Esophagus (tissue), 2 donors: ENCODE measurements around the gene MRPL36. TPM values are rescaled to one million over a fixed set of nuclear protein-coding genes. Genes with fewer than 3 reads are reported as not detected.

Source experiments
- H3K27ac ChIP-seq, 2 donors: one replicate each; pipeline ENCODE4 v1.5.1; 2013; ENCODE audit warnings: low read depth in 2 of 2, mild to moderate bottlenecking in 2 of 2, inconsistent platforms in 1 of 2, low read length in 1 of 2, moderate library complexity in 1 of 2
- H3K27me3 ChIP-seq, 2 donors: one replicate each; pipeline ENCODE4 v1.6.1; 2013; ENCODE audit warnings: low read length in 2 of 2, control low read depth in 1 of 2, mild to moderate bottlenecking in 1 of 2; ENCODE audit not compliant: insufficient read depth in 2 of 2, control insufficient read depth in 1 of 2
- H3K36me3 ChIP-seq, 2 donors: one replicate each; pipeline ENCODE4 v1.6.1; 2013; ENCODE audit warnings: low read length in 1 of 2; ENCODE audit not compliant: control insufficient read depth in 2 of 2, insufficient read depth in 2 of 2
- H3K4me1 ChIP-seq, 2 donors: one replicate each; pipeline ENCODE4 v1.6.1; 2013; ENCODE audit warnings: low read length in 1 of 2; ENCODE audit not compliant: control insufficient read depth in 2 of 2, insufficient read depth in 2 of 2
- H3K4me3 ChIP-seq, 2 donors: one replicate each; pipeline ENCODE4 v1.5.1; 2013; ENCODE audit warnings: low read length in 2 of 2, mild to moderate bottlenecking in 2 of 2, low read depth in 1 of 2, moderate library complexity in 1 of 2
- H3K9me3 ChIP-seq, 2 donors: one replicate each; pipeline ENCODE4 v1.6.1; 2013; ENCODE audit warnings: mild to moderate bottlenecking in 2 of 2, low read depth in 1 of 2, low read length in 1 of 2, moderate library complexity in 1 of 2; ENCODE audit not compliant: control insufficient read depth in 2 of 2, insufficient read depth in 1 of 2
- WGBS, 2 donors: extraction: QIAGEN DNeasy Blood & Tissue Kit; methylation state at CpG; one replicate each; pipeline ENCODE4 v1.1.7; 2013; 5-methylcytosine and 5-hydroxymethylcytosine counted together
- polyA plus RNA-seq, 2 donors: library from polyadenylated mRNA; stranded (reverse); fragments of 200-250 nt; gene quantifications; one replicate each; pipeline ENCODE4 v1.2.3, GENCODE V29; 2013
- donor health status: healthy with polysubstance abuse.
- donor health status: Bipolar disorder and iron deficiency.

Gene MRPL36
- polyA plus RNA-seq, 2 donors, result 32.6 to 78.2 TPM

DNA sequence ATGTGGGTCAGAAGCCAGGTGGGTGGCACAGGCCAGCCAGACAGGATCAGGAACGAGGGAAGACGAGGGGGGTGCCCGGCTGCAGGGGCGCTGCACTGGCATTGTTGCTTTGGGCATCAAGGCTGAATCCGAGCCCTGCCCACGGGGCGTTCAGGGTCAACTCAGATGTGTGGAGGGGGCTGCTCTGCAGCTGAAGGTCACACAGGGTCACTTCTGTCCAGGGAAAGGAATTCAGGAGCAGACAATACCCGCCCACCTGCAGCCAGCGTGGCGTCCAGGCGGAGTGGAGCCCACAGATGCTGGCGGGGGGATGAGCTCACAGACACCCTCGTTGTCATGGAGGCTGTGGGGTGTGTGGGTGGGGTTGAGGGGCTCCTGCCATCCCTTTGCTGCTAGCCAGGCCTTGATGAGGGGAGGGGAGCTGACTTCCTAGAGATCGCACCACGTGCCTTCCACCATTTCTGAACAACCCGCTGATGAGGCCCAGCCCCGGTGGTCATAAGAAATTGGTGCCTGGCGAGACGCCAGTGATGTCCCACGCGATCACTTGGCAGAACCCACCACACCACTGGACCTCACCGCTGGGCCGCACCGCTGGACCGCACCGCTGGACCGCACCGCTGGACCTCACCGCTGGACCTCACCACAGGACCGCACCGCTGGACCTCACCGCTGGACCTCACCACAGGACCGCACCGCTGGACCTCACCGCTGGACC, 31.2 kb downstream of the MRPL36 start:
- Histone ChIP-seq H3K4me3 (no peak overlapping the region), H3K36me3 (no peaks in the 10 kb centered on the region), H3K27ac (no peak overlapping the region), H3K4me1 (peaks cover 0 to 4% of the 10 kb centered on the region in 2 donors), H3K27me3 (no peaks in the 10 kb centered on the region), H3K9me3 (peaks cover 0 to 3% of the 10 kb centered on the region in 2 donors)
- WGBS, 2 donors, result 87 to 89% methylated on average over 35 of the region's 35 CpGs

GRCh38 chr5:1767524-1768282, 31.9 kb downstream of the MRPL36 start:
- Histone ChIP-seq H3K4me3 (no peak overlapping the region), H3K36me3 (no peaks in the 10 kb centered on the region), H3K4me1 (peaks cover 0 to 4% of the 10 kb centered on the region in 2 donors), H3K27ac (no peak overlapping the region), H3K27me3 (no peaks in the 10 kb centered on the region), H3K9me3 (peaks cover 0 to 3% of the 10 kb centered on the region in 2 donors)
- 79 to 81% methylated on average over 16 of the region's 16 CpGs for WGBS, 2 donors

DNA sequence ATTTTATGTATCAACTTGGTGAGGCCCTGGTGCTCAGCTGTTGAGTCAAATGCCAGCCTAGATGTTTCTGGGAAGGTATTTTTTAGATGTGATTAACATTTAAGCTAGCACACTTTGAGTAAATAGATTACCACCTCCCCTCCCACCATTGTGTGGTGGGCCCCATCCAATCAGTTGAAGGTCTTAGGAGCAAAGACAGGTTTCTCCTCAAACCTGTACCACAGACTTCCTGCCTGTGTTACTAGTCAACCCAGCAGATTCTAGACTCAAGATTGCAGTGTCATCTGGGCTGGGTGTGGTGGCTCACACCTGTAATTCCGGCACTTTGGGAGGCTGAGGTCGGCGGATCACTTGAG, 33.8 kb downstream of the MRPL36 start:
- Histone ChIP-seq H3K9me3 (no peaks in the 10 kb centered on the region), H3K36me3 (no peaks in the 10 kb centered on the region), H3K27ac (no peak overlapping the region), H3K4me1 (no peaks in the 10 kb centered on the region), H3K27me3 (no peaks in the 10 kb centered on the region), H3K4me3 (no peak overlapping the region)
- WGBS, 2 donors, result 82 to 89% methylated on average over 3 of the region's 3 CpGs

GRCh38 chr5:1765141-1765879, 34.3 kb downstream of the MRPL36 start:
- Histone ChIP-seq H3K4me1 (no peaks in the 10 kb centered on the region), H3K9me3 (no peaks in the 10 kb centered on the region), H3K27ac (no peak overlapping the region), H3K36me3 (no peaks in the 10 kb centered on the region), H3K27me3 (no peaks in the 10 kb centered on the region), H3K4me3 (no peak overlapping the region)
- 77 to 80% methylated on average over 15 of the region's 15 CpGs for WGBS, 2 donors

- 72 to 80% methylated on average over 11 of the region's 11 CpGs for WGBS, 2 donors
- H3K9me3 ChIP-seq, result no peaks in the 10 kb centered on the region
- no peaks in the 10 kb centered on the region for H3K27me3 ChIP-seq
- no peaks in the 10 kb centered on the region for H3K4me1 ChIP-seq
- H3K27ac ChIP-seq, result no peak overlapping the region
- no peak overlapping the region for H3K4me3 ChIP-seq
- H3K36me3 ChIP-seq, result no peaks in the 10 kb centered on the region
Measured at GRCh38 chr5:1764606-1764960, 35.1 kb downstream of the MRPL36 start.

GRCh38 chr5:1763960-1764605, 35.6 kb downstream of the MRPL36 start:
- H3K27ac ChIP-seq, result no peak overlapping the region
- H3K4me1 ChIP-seq, result no peaks in the 10 kb centered on the region
- H3K9me3 ChIP-seq, result no peaks in the 10 kb centered on the region
- no peaks in the 10 kb centered on the region for H3K36me3 ChIP-seq
- 83% methylated on average over 32 of the region's 32 CpGs for WGBS, 2 donors
- no peaks in the 10 kb centered on the region for H3K27me3 ChIP-seq
- H3K4me3 ChIP-seq, result no peak overlapping the region

DNA sequence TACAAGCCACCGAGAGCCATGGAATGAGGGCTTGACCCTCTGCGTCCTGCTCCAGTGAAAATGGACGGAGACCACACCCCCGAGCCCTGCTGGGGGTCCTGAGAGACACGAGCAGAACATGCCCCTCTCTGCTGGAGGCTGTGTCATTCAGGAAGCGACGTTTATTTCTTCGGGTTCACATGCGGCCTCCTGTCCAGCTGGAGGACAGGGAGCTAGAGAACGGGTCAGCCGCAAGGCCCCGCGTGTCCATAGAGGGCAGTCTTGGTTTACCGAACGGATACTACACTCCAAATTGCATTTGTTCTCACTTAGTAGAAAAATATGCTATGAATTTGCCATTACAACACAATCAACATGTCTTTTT, 36.1 kb downstream of the MRPL36 start:
- 31 to 41% methylated on average over 15 of the region's 15 CpGs for WGBS, 2 donors
- H3K27me3 ChIP-seq, result no peaks in the 10 kb centered on the region
- H3K9me3 ChIP-seq, result no peaks in the 10 kb centered on the region
- no peak overlapping the region for H3K27ac ChIP-seq
- no peaks in the 10 kb centered on the region for H3K36me3 ChIP-seq
- H3K4me3 ChIP-seq, result no peak overlapping the region
- no peaks in the 10 kb centered on the region for H3K4me1 ChIP-seq

DNA sequence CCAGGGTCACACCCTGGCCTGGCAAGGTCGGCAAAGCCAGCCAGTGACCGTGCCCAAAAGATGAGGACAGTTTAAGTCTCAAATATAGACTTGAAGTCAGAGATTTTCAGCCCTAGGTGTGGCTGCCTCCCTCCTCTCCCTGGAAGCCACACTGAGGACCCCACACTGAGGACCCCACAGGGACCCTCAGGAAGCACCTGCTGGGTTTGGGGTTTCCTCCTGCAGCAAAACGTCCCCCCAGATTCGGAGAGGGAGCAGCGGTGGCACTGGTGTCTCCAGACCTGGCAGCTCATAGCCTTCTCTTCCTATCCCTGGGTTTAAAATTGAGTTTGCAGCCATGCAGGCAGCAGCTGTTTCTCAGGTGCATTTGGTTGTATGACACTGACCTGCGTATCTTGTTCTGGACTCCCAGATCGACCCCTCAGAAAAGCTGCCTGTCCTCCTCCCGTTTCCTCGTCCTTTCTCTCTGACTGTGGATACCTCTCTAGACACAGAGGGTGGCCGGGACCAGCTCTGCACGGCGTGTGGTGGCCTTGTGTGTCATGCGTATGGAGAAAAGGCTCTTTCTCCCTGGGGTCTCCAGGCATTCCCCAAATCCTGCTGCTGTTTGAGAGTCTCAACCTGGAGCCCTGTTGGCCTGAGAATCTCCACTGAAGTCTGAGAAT, 36.6 kb downstream of the MRPL36 start:
- Histone ChIP-seq H3K9me3 (no peaks in the 10 kb centered on the region), H3K36me3 (no peaks in the 10 kb centered on the region), H3K4me3 (no peak overlapping the region), H3K27me3 (no peaks in the 10 kb centered on the region), H3K4me1 (no peaks in the 10 kb centered on the region), H3K27ac (no peak overlapping the region)
- WGBS, 2 donors, result 77 to 81% methylated on average over 13 of the region's 13 CpGs
